Naive thymus-derived CD8-positive, alpha-beta T cell (primary cell): ENCODE data around the gene SNAPC3. TPM values are rescaled to one million over a fixed set of nuclear protein-coding genes. Genes with fewer than 3 reads are reported as not detected.
A peak's percentile ranks its signal among the peaks of the same experiment; 100 is the strongest.

ENCODE experiments used
- ATAC-seq, 2 donors: fragments of 150-1000 bp; cut with Tn5 transposase in 1 of 2; sonication (Bioruptor Pico), chemical (Tn5 transposase) in 1 of 2; 1 replicate in 1 of 2; 2 replicates in 1 of 2; pipeline ENCODE4 v1.10.0; 2021; ENCODE audit warnings: mild to moderate bottlenecking in 2 of 2, moderate library complexity in 2 of 2
- POLR2A ChIA-PET: fragments of 350-600 bp; sonication (Branson Sonifier 250); formaldehyde crosslinking; loops from one replicate; lab custom pipeline; 2021; ENCODE audit warnings: antibody characterized with exemption; lab: Charles Lee
- DNase-seq, 10 donors: peaks; one replicate each; pipeline versions ENCODE4 v3.0.0 to v3.0.0-alpha.2; 2020 to 2022
- H3K27ac Mint-ChIP-seq, 10 donors: one replicate each; pipeline ENCODE4 v1.8.0; 2020 to 2022; ENCODE audit warnings: mild to moderate bottlenecking in 10 of 10, mixed read lengths in 10 of 10, moderate library complexity in 4 of 10, inconsistent platforms in 1 of 10
- H3K27me3 Mint-ChIP-seq, 5 donors: one replicate each; pipeline ENCODE4 v1.8.0; 2021 to 2022; ENCODE audit warnings: mixed read lengths in 5 of 5
- H3K36me3 Mint-ChIP-seq, 3 donors: one replicate each; pipeline ENCODE4 v1.8.0; 2020 to 2022; ENCODE audit warnings: mixed read lengths in 3 of 3, mild to moderate bottlenecking in 2 of 3, inconsistent platforms in 1 of 3
- H3K4me1 Mint-ChIP-seq, 4 donors: one replicate each; pipeline ENCODE4 v1.8.0; 2021 to 2022; ENCODE audit warnings: mixed read lengths in 4 of 4
- H3K4me3 Mint-ChIP-seq, 10 donors: one replicate each; pipeline ENCODE4 v1.8.0; 2020 to 2022; ENCODE audit warnings: mild to moderate bottlenecking in 10 of 10, mixed read lengths in 10 of 10, moderate library complexity in 6 of 10, inconsistent platforms in 1 of 10
- H3K9me3 Mint-ChIP-seq, 9 donors: one replicate each; pipeline ENCODE4 v1.8.0; 2020 to 2022; ENCODE audit warnings: mixed read lengths in 9 of 9, mild to moderate bottlenecking in 3 of 9, inconsistent platforms in 1 of 9, moderate library complexity in 1 of 9
- polyA plus RNA-seq, 3 donors: library from polyadenylated mRNA; unstranded; fragments of 300-500 nt; fragmentation: Illumina TruSeq; gene quantifications; one replicate each; pipeline ENCODE4 v1.2.3, GENCODE V29; 2021
- total RNA-seq, 8 experiments: library from RNA in 2 of 8; stranded (reverse) in 2 of 8; gene quantifications; one replicate each; pipeline ENCODE4 v1.2.3 and lab custom pipeline; 2021 to 2026

The SNAPC3 gene
- total and polyA plus RNA-seq, 5 experiments from 2014 or later: 8.6 to 27.6 (median 12.1) TPM

GRCh38 chr9:15469406-15469805, 46.7 kb downstream of the SNAPC3 start:
- Mint-ChIP-seq H3K27ac (peak overlapping the region in 5 of 10 donors; percentile 36 to 71 (median 46)), H3K4me3 (no peak overlapping the region), H3K4me1 (peaks cover 2 to 6% (median 3%) of the 10 kb centered on the region in 4 donors), H3K9me3 (no peaks in the 10 kb centered on the region), H3K36me3 (peaks cover 3 to 89% (median 15%) of the 10 kb centered on the region in 3 donors), H3K27me3 (no peaks in the 10 kb centered on the region)
- DNase-seq (no peak), ATAC-seq (no peak)
- POLR2A ChIA-PET: interaction anchor here (1.4 kb wide), 1 partner anchor 47 kb away, joined by 3 read pairs; the partner anchor contains the start of gene SNAPC3

GRCh38 chr9:15469862-15470261, 47.2 kb downstream of the SNAPC3 start:
- DNase-seq (no peak), ATAC-seq (no peak)
- peaks cover 3 to 88% (median 15%) of the 10 kb centered on the region in 3 donors for H3K36me3 Mint-ChIP-seq
- no peaks in the 10 kb centered on the region for H3K27me3 Mint-ChIP-seq
- no peak overlapping the region for H3K4me3 Mint-ChIP-seq
- no peaks in the 10 kb centered on the region for H3K9me3 Mint-ChIP-seq
- POLR2A ChIA-PET: interaction anchor here (1.1 to 1.4 kb wide), 2 partner anchors 41 to 47 kb away, joined by 3 read pairs; partner anchors contain the start of genes PSIP1 and SNAPC3
- peaks cover 2 to 6% (median 4%) of the 10 kb centered on the region in 4 donors for H3K4me1 Mint-ChIP-seq
- peak overlapping the region in 8 of 10 donors; percentile 2 to 85 (median 53) for H3K27ac Mint-ChIP-seq

- H3K4me3 Mint-ChIP-seq: no peak overlapping the region
- no peaks in the 10 kb centered on the region for H3K27me3 Mint-ChIP-seq
- POLR2A ChIA-PET: interaction anchor here (0.8 kb wide), 1 partner anchor 9 kb away, joined by 3 read pairs; no protein-coding TSS in a partner anchor
- ATAC-seq: no peak
- DNase-seq: no peak
- H3K36me3 Mint-ChIP-seq: peaks cover 0 to 77% (median 3%) of the 10 kb centered on the region in 3 donors
- H3K4me1 Mint-ChIP-seq: peaks cover 7 to 19% (median 13%) of the 10 kb centered on the region in 4 donors
- peak overlapping the region in 5 of 10 donors; percentile 8 to 76 (median 61) for H3K27ac Mint-ChIP-seq
- H3K9me3 Mint-ChIP-seq: no peaks in the 10 kb centered on the region
Measured at GRCh38 chr9:15475923-15476536, 53.4 kb downstream of the SNAPC3 start.

GRCh38 chr9:15480028-15480427, 57.4 kb downstream of the SNAPC3 start:
- DNase-seq (no peak), ATAC-seq (no peak)
- no peaks in the 10 kb centered on the region for H3K9me3 Mint-ChIP-seq
- peak overlapping the region in 5 of 10 donors; percentile 22 to 77 (median 64) for H3K27ac Mint-ChIP-seq
- POLR2A ChIA-PET: interaction anchor here (1.4 kb wide), 1 partner anchor 30 kb away, joined by 4 read pairs; the partner anchor contains the start of gene PSIP1
- peaks cover 0 to 76% (median under 1%) of the 10 kb centered on the region in 3 donors for H3K36me3 Mint-ChIP-seq
- H3K27me3 Mint-ChIP-seq: no peaks in the 10 kb centered on the region
- H3K4me3 Mint-ChIP-seq: peak overlapping the region in 2 of 10 donors; percentile 2 to 64
- peaks cover 18 to 40% (median 31%) of the 10 kb centered on the region in 4 donors for H3K4me1 Mint-ChIP-seq

- no peaks in the 10 kb centered on the region for H3K9me3 Mint-ChIP-seq
- peaks cover 20 to 44% (median 38%) of the 10 kb centered on the region in 4 donors for H3K4me1 Mint-ChIP-seq
- H3K27ac Mint-ChIP-seq: peak overlapping the region; percentile 8 to 59 (median 41)
- POLR2A ChIA-PET: interaction anchor here (0.6 kb wide), 1 partner anchor 14 kb away, joined by 3 read pairs; no protein-coding TSS in a partner anchor
- H3K27me3 Mint-ChIP-seq: no peaks in the 10 kb centered on the region
- DNase-seq (no peak), ATAC-seq (no peak)
- H3K4me3 Mint-ChIP-seq: no peak overlapping the region
- H3K36me3 Mint-ChIP-seq: peaks cover 0 to 81% (median 7%) of the 10 kb centered on the region in 3 donors
Measured at GRCh38 chr9:15482146-15482545, 59.5 kb downstream of the SNAPC3 start.

- H3K27me3 Mint-ChIP-seq: no peaks in the 10 kb centered on the region
- DNase-seq (no peak), ATAC-seq (no peak)
- POLR2A ChIA-PET: interaction anchor here (0.5 kb wide), 1 partner anchor 99 kb away, joined by 3 read pairs; no protein-coding TSS in a partner anchor
- H3K27ac Mint-ChIP-seq: peak overlapping the region in 2 of 10 donors; percentile 17 to 22
- peaks cover 20 to 47% (median 44%) of the 10 kb centered on the region in 4 donors for H3K4me1 Mint-ChIP-seq
- H3K4me3 Mint-ChIP-seq: no peak overlapping the region
- H3K36me3 Mint-ChIP-seq: peaks cover 3 to 84% (median 7%) of the 10 kb centered on the region in 3 donors
- H3K9me3 Mint-ChIP-seq: no peaks in the 10 kb centered on the region
Measured at GRCh38 chr9:15484802-15485201, 62.1 kb downstream of the SNAPC3 start.

GRCh38 chr9:15485836-15486666, 63.4 kb downstream of the SNAPC3 start:
- Mint-ChIP-seq H3K36me3 (peaks cover 3 to 84% (median 7%) of the 10 kb centered on the region in 3 donors), H3K27ac (peak overlapping the region in 6 of 10 donors; percentile 4 to 90 (median 18)), H3K4me3 (no peak overlapping the region), H3K9me3 (no peaks in the 10 kb centered on the region), H3K4me1 (peaks cover 20 to 42% (median 41%) of the 10 kb centered on the region in 4 donors), H3K27me3 (no peaks in the 10 kb centered on the region)
- ATAC-seq: peak; percentile 49 to 52
- POLR2A ChIA-PET: no interaction called here
- DNase-seq: peak in 3 of 10 donors; percentile 21 to 45 (median 34)

- H3K27me3 Mint-ChIP-seq: no peaks in the 10 kb centered on the region
- peaks cover 19 to 58% (median 51%) of the 10 kb centered on the region in 4 donors for H3K4me1 Mint-ChIP-seq
- ATAC-seq (no peak), DNase-seq (no peak)
- peaks cover 0 to 3% (median 0%) of the 10 kb centered on the region in 9 donors for H3K9me3 Mint-ChIP-seq
- peaks cover 3 to 73% (median 22%) of the 10 kb centered on the region in 3 donors for H3K36me3 Mint-ChIP-seq
- H3K4me3 Mint-ChIP-seq: peak overlapping the region in 1 of 10 donors; percentile 19
- peak overlapping the region; percentile 15 to 84 (median 48) for H3K27ac Mint-ChIP-seq
- POLR2A ChIA-PET: interaction anchor here (1.4 kb wide), 1 partner anchor 19 kb away, joined by 6 read pairs; the partner anchor contains the start of gene PSIP1
Measured at GRCh38 chr9:15491950-15492349, 69.3 kb downstream of the SNAPC3 start.

- ATAC-seq (no peak), DNase-seq (no peak)
- no peaks in the 10 kb centered on the region for H3K27me3 Mint-ChIP-seq
- peaks cover 0 to 3% (median 0%) of the 10 kb centered on the region in 9 donors for H3K9me3 Mint-ChIP-seq
- peak overlapping the region in 1 of 10 donors; percentile 57 for H3K4me3 Mint-ChIP-seq
- peaks cover 2 to 71% (median 22%) of the 10 kb centered on the region in 3 donors for H3K36me3 Mint-ChIP-seq
- POLR2A ChIA-PET: interaction anchor here (1.4 kb wide), 1 partner anchor 18 kb away, joined by 6 read pairs; the partner anchor contains the start of gene PSIP1
- H3K4me1 Mint-ChIP-seq: peaks cover 22 to 60% (median 49%) of the 10 kb centered on the region in 4 donors
- H3K27ac Mint-ChIP-seq: peak overlapping the region in 9 of 10 donors; percentile 15 to 83 (median 61)
Measured at GRCh38 chr9:15492485-15493150, 69.9 kb downstream of the SNAPC3 start.

GRCh38 chr9:15498246-15498995, 75.7 kb downstream of the SNAPC3 start:
- Mint-ChIP-seq H3K27ac (peak overlapping the region in 6 of 10 donors; percentile 4 to 90 (median 30)), H3K4me3 (peak overlapping the region in 2 of 10 donors; percentile 12 to 22)

GRCh38 chr9:15499139-15499538, 76.5 kb downstream of the SNAPC3 start:
- POLR2A ChIA-PET: interaction anchor here (0.6 to 3.2 kb wide), 4 partner anchors 12 to 204 kb away, joined by 3 to 21 read pairs (median 3); partner anchors contain the start of gene PSIP1
- H3K36me3 Mint-ChIP-seq: peaks cover 4 to 71% (median 7%) of the 10 kb centered on the region in 3 donors
- peak overlapping the region; percentile 50 to 90 (median 78) for H3K27ac Mint-ChIP-seq
- DNase-seq (no peak), ATAC-seq (no peak)
- H3K4me3 Mint-ChIP-seq: peak overlapping the region in 8 of 10 donors; percentile 31 to 67 (median 57)
- peaks cover 21 to 72% (median 61%) of the 10 kb centered on the region in 4 donors for H3K4me1 Mint-ChIP-seq
- no peaks in the 10 kb centered on the region for H3K9me3 Mint-ChIP-seq
- H3K27me3 Mint-ChIP-seq: no peaks in the 10 kb centered on the region

More at GRCh38 chr9:15498246-15498995, 75.7 kb downstream of the SNAPC3 start:
- POLR2A ChIA-PET: no interaction called here
- Mint-ChIP-seq H3K4me1 (peaks cover 22 to 70% (median 62%) of the 10 kb centered on the region in 4 donors), H3K27me3 (no peaks in the 10 kb centered on the region), H3K9me3 (no peaks in the 10 kb centered on the region), H3K36me3 (peaks cover 4 to 69% (median 8%) of the 10 kb centered on the region in 3 donors)
- DNase-seq: no peak
- no peak for ATAC-seq
